Measurements from ENCODE around the gene HSPA1L. TPM values are rescaled to one million over a fixed set of nuclear protein-coding genes. Genes with fewer than 3 reads are reported as not detected.
"Not testable (repeated sequence)": the region's sequence is repeated elsewhere in the genome, so short reads cannot be mapped to it uniquely, and the experiment has no call there.

The HSPA1L gene
- total RNA-seq: 1 to 10 TPM; 2.0 to 4.5 (median 3.6) TPM
- 6.0 TPM for total RNA-seq (2013)

DNA sequence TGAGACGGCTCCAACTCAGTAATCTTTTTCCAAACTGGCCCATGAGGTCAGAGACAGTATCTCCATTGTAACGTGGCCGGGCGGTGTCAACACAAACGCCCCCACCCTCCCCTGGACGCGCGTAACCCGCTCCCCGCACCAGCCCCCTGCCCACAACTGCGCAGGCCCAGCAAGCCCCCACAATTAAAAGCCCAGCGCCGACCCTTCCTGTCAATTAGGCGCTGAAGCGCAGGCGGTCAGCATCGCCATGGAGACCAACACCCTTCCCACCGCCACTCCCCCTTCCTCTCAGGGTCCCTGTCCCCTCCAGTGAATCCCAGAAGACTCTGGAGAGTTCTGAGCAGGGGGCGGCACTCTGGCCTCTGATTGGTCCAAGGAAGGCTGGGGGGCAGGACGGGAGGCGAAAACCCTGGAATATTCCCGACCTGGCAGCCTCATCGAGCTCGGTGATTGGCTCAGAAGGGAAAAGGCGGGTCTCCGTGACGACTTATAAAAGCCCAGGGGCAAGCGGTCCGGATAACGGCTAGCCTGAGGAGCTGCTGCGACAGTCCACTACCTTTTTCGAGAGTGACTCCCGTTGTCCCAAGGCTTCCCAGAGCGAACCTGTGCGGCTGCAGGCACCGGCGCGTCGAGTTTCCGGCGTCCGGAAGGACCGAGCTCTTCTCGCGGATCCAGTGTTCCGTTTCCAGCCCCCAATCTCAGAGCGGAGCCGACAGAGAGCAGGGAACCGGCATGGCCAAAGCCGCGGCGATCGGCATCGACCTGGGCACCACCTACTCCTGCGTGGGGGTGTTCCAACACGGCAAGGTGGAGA lies at the start of gene HSPA1L, which contains the start of gene HSPA1A:
Gene HSPA1L (minus strand): TSS at position 259 of the 814 bp plus-strand sequence. CDS start 3,311 bp downstream, outside the sequence.
Gene HSPA1A (plus strand): TSS at position 519 of the 814 bp plus-strand sequence. CDS start 214 bp downstream, at position 733.
- Mint-ChIP-seq H3K36me3 (no peaks in the 10 kb centered on the region), H3K27ac (peak within 1 kb of the TSS; percentile 85 to 91), H3K4me3 (peak within 1 kb of the TSS; percentile 90), H3K9me3 (no peaks in the 10 kb centered on the region), H3K27me3 (ENCODE audit: low read depth in 2 of 2) (no peaks in the 10 kb centered on the region), H3K4me1 (peaks cover 21 to 24% of the 10 kb centered on the region in 2 donors)
- intact Hi-C loops (cut with micrococcal nuclease): no loop called here
- ATAC-seq: peak; percentile 43 to 53 (median 49)
- peak within 1 kb of the TSS; percentile 61 for H3K27ac ChIP-seq (ENCODE audit: low read length)
- peak within 1 kb of the TSS; percentile 57 for H3K4me3 ChIP-seq (ENCODE audit: low read length)
- H3K4me1 ChIP-seq (ENCODE audit: control insufficient read depth, insufficient read depth, low read length): peaks cover 25% of the 10 kb centered on the region
- peaks cover 6% of the 10 kb centered on the region for H3K36me3 ChIP-seq (ENCODE audit: control insufficient read depth, insufficient read depth, low read length)
- peak; percentile 45 to 71 for DNase-seq
- TF ChIP-seq, protein P1, sequence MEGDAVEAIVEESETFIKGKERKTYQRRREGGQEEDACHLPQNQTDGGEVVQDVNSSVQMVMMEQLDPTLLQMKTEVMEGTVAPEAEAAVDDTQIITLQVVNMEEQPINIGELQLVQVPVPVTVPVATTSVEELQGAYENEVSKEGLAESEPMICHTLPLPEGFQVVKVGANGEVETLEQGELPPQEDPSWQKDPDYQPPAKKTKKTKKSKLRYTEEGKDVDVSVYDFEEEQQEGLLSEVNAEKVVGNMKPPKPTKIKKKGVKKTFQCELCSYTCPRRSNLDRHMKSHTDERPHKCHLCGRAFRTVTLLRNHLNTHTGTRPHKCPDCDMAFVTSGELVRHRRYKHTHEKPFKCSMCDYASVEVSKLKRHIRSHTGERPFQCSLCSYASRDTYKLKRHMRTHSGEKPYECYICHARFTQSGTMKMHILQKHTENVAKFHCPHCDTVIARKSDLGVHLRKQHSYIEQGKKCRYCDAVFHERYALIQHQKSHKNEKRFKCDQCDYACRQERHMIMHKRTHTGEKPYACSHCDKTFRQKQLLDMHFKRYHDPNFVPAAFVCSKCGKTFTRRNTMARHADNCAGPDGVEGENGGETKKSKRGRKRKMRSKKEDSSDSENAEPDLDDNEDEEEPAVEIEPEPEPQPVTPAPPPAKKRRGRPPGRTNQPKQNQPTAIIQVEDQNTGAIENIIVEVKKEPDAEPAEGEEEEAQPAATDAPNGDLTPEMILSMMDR (IDR thresholded peaks at IDR 0.05): no peak
- H3K27me3 ChIP-seq (ENCODE audit: control insufficient read depth, insufficient read depth, low read length): no peaks in the 10 kb centered on the region
- no peaks in the 10 kb centered on the region for H3K9me3 ChIP-seq (ENCODE audit: control insufficient read depth, insufficient read depth, low read length)
- WGBS (ENCODE audit: insufficient coverage): under 1% methylated on average over 49 of the region's 56 CpGs

DNA sequence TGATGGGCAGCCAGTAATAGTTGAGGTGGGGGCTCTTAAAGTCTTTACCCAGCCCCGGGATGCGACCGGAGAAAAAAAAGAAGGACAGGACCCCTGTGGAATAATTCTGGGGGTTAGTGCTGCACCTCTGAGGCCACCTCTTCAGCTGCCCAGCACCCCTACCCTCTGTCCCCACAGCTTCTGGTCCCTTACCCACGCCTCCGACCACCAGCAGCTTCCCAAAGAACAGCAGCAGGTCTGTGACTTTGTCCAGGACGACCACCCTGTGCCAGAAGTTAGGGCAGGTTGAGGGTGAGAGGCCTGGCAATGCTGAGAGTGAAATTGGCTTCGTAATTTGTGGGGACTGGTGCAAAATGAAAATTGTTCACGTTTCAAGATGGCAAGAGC lies 49.7 kb upstream of the HSPA1L start:
- TF ChIP-seq, protein P1 (IDR thresholded peaks at IDR 0.05): no peak
- DNase-seq (no peak), ATAC-seq (no peak)
- Mint-ChIP-seq H3K9me3 (no peaks in the 10 kb centered on the region), H3K27me3 (ENCODE audit: low read depth in 2 of 2) (no peaks in the 10 kb centered on the region), H3K36me3 (no peaks in the 10 kb centered on the region), H3K27ac (peak overlapping the region in 1 of 2 donors; percentile 99), H3K4me3 (no peak overlapping the region), H3K4me1 (peaks cover 20 to 33% of the 10 kb centered on the region in 2 donors)
- no peaks in the 10 kb centered on the region for H3K27me3 ChIP-seq (ENCODE audit: control insufficient read depth, insufficient read depth, low read length)
- H3K36me3 ChIP-seq (ENCODE audit: control insufficient read depth, insufficient read depth, low read length): peaks cover 8% of the 10 kb centered on the region
- no peak overlapping the region for H3K27ac ChIP-seq (ENCODE audit: low read length)
- no peak overlapping the region for H3K4me3 ChIP-seq (ENCODE audit: low read length)
- H3K4me1 ChIP-seq (ENCODE audit: control insufficient read depth, insufficient read depth, low read length): peaks cover 25% of the 10 kb centered on the region
- 93% methylated on average over 8 of the region's 8 CpGs for WGBS (ENCODE audit: insufficient coverage)
- no peaks in the 10 kb centered on the region for H3K9me3 ChIP-seq (ENCODE audit: control insufficient read depth, insufficient read depth, low read length)
- intact Hi-C loops (cut with micrococcal nuclease): no loop called here

- H3K27me3 Mint-ChIP-seq (ENCODE audit: low read depth in 2 of 2); H3K36me3 Mint-ChIP-seq; DNase-seq; H3K27ac ChIP-seq (ENCODE audit: low read length); H3K9me3 Mint-ChIP-seq; intact Hi-C loops (cut with micrococcal nuclease); H3K9me3 ChIP-seq (ENCODE audit: control insufficient read depth, insufficient read depth, low read length); ATAC-seq; H3K27me3 ChIP-seq (ENCODE audit: control insufficient read depth, insufficient read depth, low read length): not testable (repeated sequence)
- Mint-ChIP-seq H3K27ac (peak overlapping the region; percentile 97 to 99), H3K4me3 (peak overlapping the region; percentile 96), H3K4me1 (peaks cover 20 to 33% of the 10 kb centered on the region in 2 donors)
- Histone ChIP-seq H3K36me3 (ENCODE audit: control insufficient read depth, insufficient read depth, low read length) (peaks cover 15% of the 10 kb centered on the region), H3K4me3 (ENCODE audit: low read length) (peak overlapping the region; percentile 31), H3K4me1 (ENCODE audit: control insufficient read depth, insufficient read depth, low read length) (peaks cover 25% of the 10 kb centered on the region)
- WGBS (ENCODE audit: insufficient coverage): 13% methylated on average over 16 of the region's 16 CpGs
These were observed 49.1 kb upstream of the HSPA1L start for GRCh38 chr6:31864123-31864562.

Data from natural killer cell (primary cell).